ENCODE measurements around the gene FECH.

FECH gene

GRCh38 chr18:57581301-57581934 is 5.1 kb downstream of the FECH start:
- DNase-seq (ENCODE audit: low spot score) = no peak

GRCh38 chr18:57579934-57580333 is 6.6 kb downstream of the FECH start:
- DNase-seq (ENCODE audit: low spot score) = no peak

GRCh38 chr18:57576316-57576715 is 10.2 kb downstream of the FECH start:
- DNase-seq (ENCODE audit: low spot score) = no peak

GRCh38 chr18:57575542-57575941 is 11.0 kb downstream of the FECH start:
- DNase-seq (ENCODE audit: low spot score) = no peak

GRCh38 chr18:57574866-57575265 is 11.6 kb downstream of the FECH start:
- no peak for DNase-seq (ENCODE audit: low spot score)

- no peak for DNase-seq (ENCODE audit: low spot score)
Measured at GRCh38 chr18:57570162-57570561, 16.3 kb downstream of the FECH start.

- DNase-seq (ENCODE audit: low spot score) = no peak
Measured at GRCh38 chr18:57569133-57569532, 17.4 kb downstream of the FECH start.

- peak; percentile 61 for DNase-seq (ENCODE audit: low spot score)
Measured at GRCh38 chr18:57561728-57562423, 24.6 kb downstream of the FECH start.

GRCh38 chr18:57561261-57561660 is 25.2 kb downstream of the FECH start:
- no peak for DNase-seq (ENCODE audit: low spot score)

- no peak for DNase-seq (ENCODE audit: low spot score)
Measured at GRCh38 chr18:57559314-57559713, 27.2 kb downstream of the FECH start.

GRCh38 chr18:57555134-57555533 is 31.4 kb downstream of the FECH start:
- no peak for DNase-seq (ENCODE audit: low spot score)

GRCh38 chr18:57550510-57550909 is 36.0 kb downstream of the FECH start:
- no peak for DNase-seq (ENCODE audit: low spot score)

- DNase-seq (ENCODE audit: low spot score) = no peak
Measured at GRCh38 chr18:57547260-57547659, 39.2 kb downstream of the FECH start.

GRCh38 chr18:57544936-57545660 is 41.4 kb downstream of the FECH start:
- no peak for DNase-seq (ENCODE audit: low spot score)

- DNase-seq (ENCODE audit: low spot score) = no peak
Measured at GRCh38 chr18:57543560-57543959, 42.9 kb downstream of the FECH start.

- no peak for DNase-seq (ENCODE audit: low spot score)
Measured at GRCh38 chr18:57542812-57543427, 43.6 kb downstream of the FECH start.

GRCh38 chr18:57542126-57542525 is 44.4 kb downstream of the FECH start:
- DNase-seq (ENCODE audit: low spot score) = no peak

GRCh38 chr18:57539702-57540101 is 46.8 kb downstream of the FECH start:
- no peak for DNase-seq (ENCODE audit: low spot score)

- DNase-seq (ENCODE audit: low spot score) = no peak
Measured at GRCh38 chr18:57538614-57539013, 47.9 kb downstream of the FECH start.

- DNase-seq (ENCODE audit: low spot score) = no peak
Measured at GRCh38 chr18:57534511-57534909, 52.0 kb downstream of the FECH start.

GRCh38 chr18:57533868-57534510 is 52.5 kb downstream of the FECH start:
- DNase-seq (ENCODE audit: low spot score) = no peak
